ENCODE measurements around the gene NOP53.

DNA sequence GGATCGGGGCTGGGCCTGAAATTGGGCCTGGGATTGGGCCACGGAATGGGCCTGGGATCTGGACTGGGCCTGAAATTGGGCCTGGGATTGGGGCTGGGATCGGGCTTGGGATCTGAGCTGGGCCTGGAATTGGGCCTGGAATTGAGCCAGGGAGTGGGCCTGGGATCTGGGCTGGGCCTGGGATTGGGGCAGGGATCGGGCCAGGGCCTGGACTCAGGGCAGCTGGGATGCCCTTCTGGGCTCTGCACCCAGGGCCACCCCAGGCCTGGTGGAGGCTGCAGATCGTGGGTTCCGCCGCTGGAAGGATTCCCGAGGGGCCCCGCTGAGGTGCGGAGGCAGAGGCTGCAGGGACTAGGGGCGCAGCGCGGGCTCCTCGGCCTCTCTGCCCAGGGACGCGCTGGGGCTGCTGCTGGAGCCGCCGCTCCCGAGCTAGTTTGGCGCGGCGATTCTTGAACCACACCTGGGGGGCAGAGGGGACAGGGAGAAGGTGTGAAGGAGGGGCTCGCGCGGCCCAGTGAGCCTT is 57.2 kb downstream of the NOP53 start:
- TF ChIP-seq ATF1 (CRISPR knock-in tag; IDR thresholded peaks at IDR 0.05), result no peak
- no peak for TF ChIP-seq CBFB (CRISPR knock-in tag; IDR thresholded peaks at IDR 0.05; ENCODE audit: low read depth)
- TF ChIP-seq, protein P1, sequence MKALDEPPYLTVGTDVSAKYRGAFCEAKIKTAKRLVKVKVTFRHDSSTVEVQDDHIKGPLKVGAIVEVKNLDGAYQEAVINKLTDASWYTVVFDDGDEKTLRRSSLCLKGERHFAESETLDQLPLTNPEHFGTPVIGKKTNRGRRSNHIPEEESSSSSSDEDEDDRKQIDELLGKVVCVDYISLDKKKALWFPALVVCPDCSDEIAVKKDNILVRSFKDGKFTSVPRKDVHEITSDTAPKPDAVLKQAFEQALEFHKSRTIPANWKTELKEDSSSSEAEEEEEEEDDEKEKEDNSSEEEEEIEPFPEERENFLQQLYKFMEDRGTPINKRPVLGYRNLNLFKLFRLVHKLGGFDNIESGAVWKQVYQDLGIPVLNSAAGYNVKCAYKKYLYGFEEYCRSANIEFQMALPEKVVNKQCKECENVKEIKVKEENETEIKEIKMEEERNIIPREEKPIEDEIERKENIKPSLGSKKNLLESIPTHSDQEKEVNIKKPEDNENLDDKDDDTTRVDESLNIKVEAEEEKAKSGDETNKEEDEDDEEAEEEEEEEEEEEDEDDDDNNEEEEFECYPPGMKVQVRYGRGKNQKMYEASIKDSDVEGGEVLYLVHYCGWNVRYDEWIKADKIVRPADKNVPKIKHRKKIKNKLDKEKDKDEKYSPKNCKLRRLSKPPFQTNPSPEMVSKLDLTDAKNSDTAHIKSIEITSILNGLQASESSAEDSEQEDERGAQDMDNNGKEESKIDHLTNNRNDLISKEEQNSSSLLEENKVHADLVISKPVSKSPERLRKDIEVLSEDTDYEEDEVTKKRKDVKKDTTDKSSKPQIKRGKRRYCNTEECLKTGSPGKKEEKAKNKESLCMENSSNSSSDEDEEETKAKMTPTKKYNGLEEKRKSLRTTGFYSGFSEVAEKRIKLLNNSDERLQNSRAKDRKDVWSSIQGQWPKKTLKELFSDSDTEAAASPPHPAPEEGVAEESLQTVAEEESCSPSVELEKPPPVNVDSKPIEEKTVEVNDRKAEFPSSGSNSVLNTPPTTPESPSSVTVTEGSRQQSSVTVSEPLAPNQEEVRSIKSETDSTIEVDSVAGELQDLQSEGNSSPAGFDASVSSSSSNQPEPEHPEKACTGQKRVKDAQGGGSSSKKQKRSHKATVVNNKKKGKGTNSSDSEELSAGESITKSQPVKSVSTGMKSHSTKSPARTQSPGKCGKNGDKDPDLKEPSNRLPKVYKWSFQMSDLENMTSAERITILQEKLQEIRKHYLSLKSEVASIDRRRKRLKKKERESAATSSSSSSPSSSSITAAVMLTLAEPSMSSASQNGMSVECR (CRISPR knock-in tag; IDR thresholded peaks at IDR 0.05; ENCODE audit: borderline replicate concordance), result no peak
- no peak for TF ChIP-seq ZNF317 (CRISPR knock-in tag; IDR thresholded peaks at IDR 0.05; ENCODE audit: borderline replicate concordance, low read depth)
- no peak for TF ChIP-seq ZNF396 (CRISPR knock-in tag; IDR thresholded peaks at IDR 0.05; ENCODE audit: borderline replicate concordance)

Data from WTC11 (cell line).